B cell (primary cell): ENCODE results near the gene CDHR5. TPM values are rescaled to one million over a fixed set of nuclear protein-coding genes. Genes with fewer than 3 reads are reported as not detected.

ENCODE experiments used
- ATAC-seq: fragments of 200-7000 bp; cut with Tn5 transposase; one replicate; pipeline ENCODE4 v1.10.0; 2021; ENCODE audit warnings: low read depth, mild to moderate bottlenecking, moderate number of reproducible peaks, moderate library complexity
- CTCF ChIA-PET: fragments of 350-600 bp; sonication (Branson Sonifier 250); formaldehyde crosslinking; loops from one replicate; lab custom pipeline; 2021; ENCODE audit warnings: antibody characterized with exemption, inconsistent platforms; lab: Charles Lee
- POLR2A ChIA-PET: fragments of 350-600 bp; sonication (Branson Sonifier 250); formaldehyde crosslinking; loops from one replicate; lab custom pipeline; 2021; ENCODE audit warnings: antibody characterized with exemption; lab: Charles Lee
- DNase-seq: peaks from one replicate; pipeline ENCODE4 v3.0.0; 2013
- H2AFZ ChIP-seq: 2 replicates; pipeline ENCODE4 v1.6.1; 2012; ENCODE audit warnings: mild to moderate bottlenecking, low read depth, low read length; ENCODE audit not compliant: insufficient read depth, poor library complexity, severe bottlenecking
- H3K27ac ChIP-seq, 2 donors: 1 replicate in 1 of 2; 2 replicates in 1 of 2; pipeline ENCODE4 v1.5.1; 2012 to 2013; ENCODE audit warnings: low read length in 2 of 2, mild to moderate bottlenecking in 2 of 2, moderate library complexity in 1 of 2
- H3K27me3 ChIP-seq, 4 experiments: fragments of 200-600 bp in 1 of 4; sonication (generic) in 1 of 4; replicated peaks in 1 of 4; 1 replicate in 2 of 4; 2 replicates in 2 of 4; pipeline versions ENCODE4 v1.6.1 to v1.7.0; 2013 to 2016; ENCODE audit warnings: low read length in 3 of 4, mild to moderate bottlenecking in 2 of 4, mixed read lengths in 1 of 4, moderate library complexity in 1 of 4; ENCODE audit not compliant: insufficient read depth in 4 of 4, control insufficient read depth in 3 of 4; ENCODE audit errors: control extremely low read depth in 1 of 4
- H3K36me3 ChIP-seq, 2 experiments: replicated peaks in 1 of 2; 1 replicate in 1 of 2; 2 replicates in 1 of 2; pipeline versions ENCODE4 v1.6.1 to v1.7.1; 2013; ENCODE audit warnings: low read length in 1 of 2; ENCODE audit not compliant: insufficient read depth in 2 of 2, control insufficient read depth in 1 of 2; ENCODE audit errors: control extremely low read depth in 1 of 2, extremely low read depth in 1 of 2
- H3K4me1 ChIP-seq, 2 donors: fragments of 200-600 bp in 1 of 2; sonication (generic) in 1 of 2; 1 replicate in 1 of 2; 2 replicates in 1 of 2; pipeline versions ENCODE4 v1.5.1 to v1.6.1; 2013 to 2017; ENCODE audit warnings: low read length in 2 of 2; ENCODE audit not compliant: control insufficient read depth in 2 of 2, insufficient read depth in 2 of 2
- H3K4me2 ChIP-seq: replicated peaks from 2 replicates; pipeline ENCODE3; 2012; ENCODE audit warnings: mild to moderate bottlenecking, low read depth, low read length; ENCODE audit not compliant: poor library complexity, severe bottlenecking
- H3K4me3 ChIP-seq, 5 experiments: fragments of 200-600 bp in 1 of 5; sonication (generic) in 1 of 5; 1 replicate in 3 of 5; 2 replicates in 2 of 5; pipeline versions ENCODE4 v1.5.1 to v1.7.0; 2011 to 2016; ENCODE audit warnings: low read length in 4 of 5, mild to moderate bottlenecking in 4 of 5, low read depth in 2 of 5, control low read depth in 1 of 5, moderate library complexity in 1 of 5; ENCODE audit not compliant: insufficient read depth in 1 of 5; ENCODE audit errors: control extremely low read depth in 1 of 5, extremely low read depth in 1 of 5
- H3K79me2 ChIP-seq: fragments of 200-600 bp; sonication (generic); one replicate; pipeline ENCODE4 v1.6.0; 2016; ENCODE audit warnings: low read length; ENCODE audit not compliant: control insufficient read depth, insufficient read depth
- H3K9ac ChIP-seq: fragments of 200-600 bp; sonication (generic); 2 replicates; pipeline ENCODE4 v1.6.1; 2017; ENCODE audit warnings: mild to moderate bottlenecking, low read length, moderate library complexity
- H3K9me3 ChIP-seq, 3 donors: one replicate each; pipeline versions ENCODE4 v1.6.1 to v1.7.1; 2013; ENCODE audit warnings: low read length in 2 of 3; ENCODE audit not compliant: control insufficient read depth in 2 of 3, insufficient read depth in 1 of 3; ENCODE audit errors: control extremely low read depth in 1 of 3
- H4K20me1 ChIP-seq: 2 replicates; pipeline ENCODE4 v1.6.0; 2012; ENCODE audit warnings: mild to moderate bottlenecking, low read length; ENCODE audit not compliant: insufficient read depth, control insufficient read depth, poor library complexity, severe bottlenecking
- H3K27ac Mint-ChIP-seq: one replicate; pipeline ENCODE4 v1.8.0; 2021; ENCODE audit warnings: mixed read lengths
- H3K27me3 Mint-ChIP-seq: one replicate; pipeline ENCODE4 v1.8.0; 2021; ENCODE audit warnings: mixed read lengths
- H3K4me1 Mint-ChIP-seq: one replicate; pipeline ENCODE4 v1.8.0; 2021; ENCODE audit warnings: mixed read lengths
- H3K4me3 Mint-ChIP-seq: one replicate; pipeline ENCODE4 v1.8.0; 2021; ENCODE audit warnings: mixed read lengths
- H3K9me3 Mint-ChIP-seq: one replicate; pipeline ENCODE4 v1.8.0; 2022; ENCODE audit warnings: mixed read lengths; ENCODE audit not compliant: insufficient read depth
- CTCF ChIP-seq: fragments of 200-600 bp; IDR thresholded peaks from one replicate; pipeline ENCODE4 v1.8.0; 2022; ENCODE audit warnings: antibody characterized with exemption, mild to moderate bottlenecking
- EZH2 ChIP-seq: IDR thresholded peaks from 2 replicates; pipeline ENCODE4 v1.6.1; 2012; ENCODE audit warnings: borderline replicate concordance, low read depth, mild to moderate bottlenecking, moderate library complexity, low read length; ENCODE audit not compliant: insufficient read depth, poor library complexity, severe bottlenecking
- WGBS: methylation state at CpG from one replicate; pipeline ENCODE4 v1.1.5; 2013; ENCODE audit warnings: missing lambda C conversion rate; ENCODE audit not compliant: insufficient coverage; 5-methylcytosine and 5-hydroxymethylcytosine counted together
- intact Hi-C: fragments of 100-400 bp; cut with micrococcal nuclease; formaldehyde crosslinking; loops from one replicate; pipeline ENCODE4 v1.10.0; 2022
- polyA plus RNA-seq: library from polyadenylated mRNA; depleted of rRNA; stranded (reverse); fragments of >200 nt; gene quantifications from 2 replicates; pipeline ENCODE4 v1.2.3, GENCODE V29; 2012
- total RNA-seq, 2 donors: library from RNA; stranded (reverse); fragments of 120-200 nt in 1 of 2; gene quantifications; 1 replicate in 1 of 2; 2 replicates in 1 of 2; pipeline versions ENCODE4 v1.2.3 to v1.2.4, GENCODE V29; 2013 to 2022

CDHR5 gene
- total and polyA plus RNA-seq, 2 donors (not counting 1 experiment from before 2014, with no cell fraction given) = 0.09 TPM; not detected in 1

- peaks cover 10 to 13% of the 10 kb centered on the region in 2 donors for H3K4me1 ChIP-seq
- ATAC-seq (peak; percentile 91), DNase-seq (peak; percentile 96)
- intact Hi-C loops = loop anchor here (1.0 to 5.0 kb wide), 6 partner anchors 8 to 129 kb away; partner anchors contain the start of genes DEAF1, LMNTD2, LRRC56 and PHRF1
- H4K20me1 ChIP-seq = peaks cover 6% of the 10 kb centered on the region
- H3K27ac Mint-ChIP-seq = peak overlapping the region; percentile 37
- TF ChIP-seq EZH2 (no peak), CTCF (no peak)
- peak overlapping the region; percentile 81 for H3K9ac ChIP-seq
- H3K79me2 ChIP-seq = no peaks in the 10 kb centered on the region
- H3K4me1 Mint-ChIP-seq = peaks cover 9% of the 10 kb centered on the region
- H3K27ac ChIP-seq = peak overlapping the region; percentile 50 to 67
- ChIA-PET POLR2A (interaction anchor here (0.6 to 2.1 kb wide), 2 partner anchors 33 to 128 kb away, joined by 4 to 10 read pairs; partner anchors contain the start of gene HRAS), CTCF (interaction anchor here (1.4 to 1.7 kb wide), 2 partner anchors 9 to 14 kb away, joined by 4 read pairs; no protein-coding TSS in a partner anchor)
- no peaks in the 10 kb centered on the region for H3K27me3 Mint-ChIP-seq
- peak overlapping the region; percentile 30 to 85 (median 68) for H3K4me3 ChIP-seq
- H3K4me2 ChIP-seq = peak overlapping the region; percentile 97
- H3K4me3 Mint-ChIP-seq = peak overlapping the region; percentile 83
- WGBS = under 1% methylated on average over 122 of the region's 123 CpGs
- H3K9me3 Mint-ChIP-seq = no peaks in the 10 kb centered on the region
- peak overlapping the region; percentile 74 for H2AFZ ChIP-seq
- H3K9me3 ChIP-seq = no peaks in the 10 kb centered on the region
- no peaks in the 10 kb centered on the region for H3K36me3 ChIP-seq
- peaks cover 0 to 6% (median 2%) of the 10 kb centered on the region in 4 experiments for H3K27me3 ChIP-seq
Observed at GRCh38 chr11:568306-569157, 56.2 kb downstream of the CDHR5 start.
